Endothelial cell of umbilical vein (primary cell): ENCODE data around the gene USP19. TPM values are rescaled to one million over a fixed set of nuclear protein-coding genes. Genes with fewer than 3 reads are reported as not detected.

Source experiments
- BruUV-seq: library from RNA; stranded (reverse); fragments of 400-500 nt; replicated peaks from 2 replicates; lab custom pipeline; 2021; lab: Mats Ljungman, UMichigan
- CTCF ChIA-PET: fragments of 300-600, 350-600 bp; sonication (Branson Sonifier 250); formaldehyde crosslinking; loops from one replicate; lab custom pipeline; 2021; ENCODE audit warnings: antibody characterized with exemption, inconsistent platforms; lab: Charles Lee
- POLR2A ChIA-PET: fragments of 300-600, 350-600 bp; sonication (Branson Sonifier 250); formaldehyde crosslinking; loops from one replicate; lab custom pipeline; 2021; ENCODE audit warnings: antibody characterized with exemption, inconsistent platforms; lab: Charles Lee
- DNase-seq: peaks from one replicate; pipeline ENCODE4 v3.0.0-alpha.2; 2011; ENCODE audit warnings: low read depth, low spot score
- FAIRE-seq: peaks from 2 replicates; lab custom pipeline; 2011; peaks lifted over from hg19 to GRCh38; lab: Jason Lieb, UNC
- H2AFZ ChIP-seq: 2 replicates; pipeline ENCODE4 v1.6.0; 2012; ENCODE audit warnings: low read depth, low read length, control low read depth, inconsistent platforms
- H3K27ac ChIP-seq: 2 replicates; pipeline ENCODE4 v1.5.1; 2011; ENCODE audit warnings: low read depth, mild to moderate bottlenecking, control low read depth, low read length, moderate library complexity; ENCODE audit not compliant: insufficient read depth
- H3K27me3 ChIP-seq, 2 experiments: 2 replicates each; pipeline versions ENCODE4 v1.6.0 to v1.6.1; 2011; ENCODE audit warnings: low read length in 2 of 2, mixed read lengths in 1 of 2; ENCODE audit not compliant: control insufficient read depth in 2 of 2, insufficient read depth in 2 of 2
- H3K36me3 ChIP-seq, 2 experiments: 2 replicates in 1 of 2; 3 replicates in 1 of 2; pipeline ENCODE4 v1.5.1; 2011; ENCODE audit warnings: low read length in 2 of 2, mild to moderate bottlenecking in 1 of 2, moderate library complexity in 1 of 2; ENCODE audit not compliant: control insufficient read depth in 2 of 2, insufficient read depth in 2 of 2; ENCODE audit errors: extremely low read depth in 1 of 2
- H3K4me1 ChIP-seq: 3 replicates; pipeline ENCODE4 v1.5.1; 2011; ENCODE audit warnings: mild to moderate bottlenecking, low read length; ENCODE audit not compliant: control insufficient read depth, insufficient read depth; ENCODE audit errors: extremely low read depth
- H3K4me2 ChIP-seq: 2 replicates; pipeline ENCODE4 v1.6.1; 2011; ENCODE audit warnings: low read length, control low read depth, mixed read lengths; ENCODE audit not compliant: insufficient read depth
- H3K4me3 ChIP-seq, 3 experiments: fragments of 200-600 bp in 1 of 3; sonication (generic), shearing (Covaris generic) in 1 of 3; replicated peaks in 1 of 3; 2 replicates each; pipeline ENCODE4 v1.5.1; 2011 to 2016; ENCODE audit warnings: control low read depth in 3 of 3, low read length in 3 of 3, mild to moderate bottlenecking in 2 of 3, inconsistent platforms in 1 of 3, low read depth in 1 of 3, moderate library complexity in 1 of 3; ENCODE audit not compliant: insufficient read depth in 1 of 3
- H3K79me2 ChIP-seq: 2 replicates; pipeline ENCODE4 v1.6.0; 2012; ENCODE audit warnings: low read length, inconsistent platforms; ENCODE audit not compliant: control insufficient read depth, insufficient read depth
- H3K9ac ChIP-seq: replicated peaks from 2 replicates; pipeline ENCODE3; 2011; ENCODE audit warnings: low read length, control low read depth; ENCODE audit not compliant: insufficient read depth; ENCODE audit errors: extremely low read depth
- H3K9me1 ChIP-seq: replicated peaks from 3 replicates; pipeline ENCODE4 v1.6.0; 2011; ENCODE audit warnings: mild to moderate bottlenecking, low read length; ENCODE audit not compliant: control insufficient read depth, insufficient read depth; ENCODE audit errors: extremely low read depth
- H3K9me3 ChIP-seq: replicated peaks from 2 replicates; pipeline ENCODE4 v1.5.1; 2012; ENCODE audit warnings: low read length, inconsistent platforms; ENCODE audit not compliant: control insufficient read depth, insufficient read depth
- H4K20me1 ChIP-seq: replicated peaks from 2 replicates; pipeline ENCODE3; 2011; ENCODE audit warnings: mild to moderate bottlenecking, low read length; ENCODE audit not compliant: control insufficient read depth, insufficient read depth; ENCODE audit errors: extremely low read depth
- CTCF ChIP-seq, 2 donors: IDR thresholded peaks; 1 replicate in 1 of 2; 2 replicates in 1 of 2; pipeline ENCODE4 v1.5.1; 2011; ENCODE audit warnings: low read length in 2 of 2, mild to moderate bottlenecking in 2 of 2, moderate library complexity in 2 of 2, control low read depth in 1 of 2, inconsistent platforms in 1 of 2, low read depth in 1 of 2; ENCODE audit not compliant: insufficient read depth in 1 of 2; ENCODE audit errors: extremely low read depth in 1 of 2
- FOS ChIP-seq: IDR thresholded peaks from 2 replicates; pipeline ENCODE4 v1.6.1; 2011; ENCODE audit warnings: mild to moderate bottlenecking, low read length, moderate library complexity, borderline replicate concordance; ENCODE audit not compliant: insufficient read depth
- POLR2A ChIP-seq: IDR thresholded peaks from 2 replicates; pipeline ENCODE4 v1.6.1; 2012; ENCODE audit warnings: low read depth, mild to moderate bottlenecking, control low read depth, low read length
- POLR2AphosphoS5 ChIP-seq: IDR thresholded peaks from 2 replicates; pipeline ENCODE4 v1.6.1; 2012; ENCODE audit warnings: low read depth, mild to moderate bottlenecking, control low read depth, low read length, moderate library complexity; ENCODE audit not compliant: insufficient read depth
- dilution Hi-C: fragments of 300-500 bp; cut with MboI; formaldehyde crosslinking; loops from one replicate; pipeline ENCODE4 v1.15.0; 2019; ENCODE audit warnings: low sequenced_read_pairs; ENCODE audit not compliant: extremely low pct_ligation_motif_present
- intact Hi-C: fragments of 100-400 bp; cut with micrococcal nuclease; formaldehyde crosslinking; loops from one replicate; pipeline ENCODE4 v1.10.0; 2022
- polyA plus RNA-seq, 4 experiments: library from polyadenylated mRNA; depleted of rRNA in 3 of 4; stranded (reverse) in 3 of 4; unstranded in 1 of 4; fragments of >200 nt; gene quantifications; 2 replicates each; pipeline versions ENCODE4 v1.2.1 to v1.2.3, GENCODE V29; 2011 to 2012; ENCODE audit warnings: missing spikeins in 1 of 4
- total RNA-seq: library from RNA; stranded (reverse); gene quantifications from 2 replicates; pipeline ENCODE4 v1.2.3, GENCODE V29; 2021

The USP19 gene
- total and polyA plus RNA-seq, 2 donors (not counting 3 experiments of a cell fraction or from before 2014, with no cell fraction given) = 31.3 to 39.1 TPM

- Histone ChIP-seq H3K9me3 (no peaks in the 10 kb centered on the region), H3K36me3 (peaks cover 6 to 33% of the 10 kb centered on the region in 2 experiments), H3K4me2 (peak within 1 kb of the TSS; percentile 90), H4K20me1 (no peaks in the 10 kb centered on the region), H3K9ac (peak within 1 kb of the TSS; percentile 85), H3K27me3 (no peaks in the 10 kb centered on the region), H3K27ac (peak within 1 kb of the TSS; percentile 72), H3K4me1 (peaks cover 9% of the 10 kb centered on the region), H3K4me3 (peak within 1 kb of the TSS; percentile 67 to 90 (median 85)), H2AFZ (peak within 1 kb of the TSS; percentile 85), H3K9me1 (no peaks in the 10 kb centered on the region), H3K79me2 (peaks cover 8% of the 10 kb centered on the region)
- dilution Hi-C loops = no loop called here
- intact Hi-C loops = loop anchor here (1.0 to 2.0 kb wide), 4 partner anchors 10 to 345 kb away; partner anchors contain the start of genes LAMB2, QRICH1 and USP19
- DNase-seq (peak; percentile 94), FAIRE-seq (peak; percentile 100)
- POLR2A ChIA-PET = interaction anchor here (1.1 kb wide), 1 partner anchor 10 kb away, joined by 3 read pairs; the partner anchor contains the start of gene QRICH1
- TSS peak; percentile 93 for BruUV-seq
- TF ChIP-seq CTCF (IDR thresholded peaks at IDR 0.05; ENCODE audit: extremely low read depth in 1 of 2, insufficient read depth in 1 of 2, low read depth in 1 of 2, low read length in 2 of 2) (no peak), POLR2A (peak; percentile 90), FOS (no peak), POLR2AphosphoS5 (peak; percentile 87)
- CTCF ChIA-PET = interaction anchor here (3.6 kb wide), 1 partner anchor 11 kb away, joined by 22 read pairs; the partner anchor contains the start of gene QRICH1
These were observed 16.0 kb downstream of the USP19 start, which contains the start of gene QARS1 for GRCh38 chr3:49104427-49105291. QARS1 (minus strand) TSS chr3:49104757; CDS start chr3:49104733, 24 bp downstream.
